Stimulated activated CD4-positive, alpha-beta T cell treated with anti-CD3 and anti-CD28 coated beads, Interleukin-2, amount 100 ng/mL, for 48 hours (primary cell): ENCODE data around the gene PLXDC2.

Source experiments
- DNase-seq, 2 donors: peaks; one replicate each; pipeline ENCODE4 v3.0.0-alpha.2; 2020

PLXDC2 gene

DNA sequence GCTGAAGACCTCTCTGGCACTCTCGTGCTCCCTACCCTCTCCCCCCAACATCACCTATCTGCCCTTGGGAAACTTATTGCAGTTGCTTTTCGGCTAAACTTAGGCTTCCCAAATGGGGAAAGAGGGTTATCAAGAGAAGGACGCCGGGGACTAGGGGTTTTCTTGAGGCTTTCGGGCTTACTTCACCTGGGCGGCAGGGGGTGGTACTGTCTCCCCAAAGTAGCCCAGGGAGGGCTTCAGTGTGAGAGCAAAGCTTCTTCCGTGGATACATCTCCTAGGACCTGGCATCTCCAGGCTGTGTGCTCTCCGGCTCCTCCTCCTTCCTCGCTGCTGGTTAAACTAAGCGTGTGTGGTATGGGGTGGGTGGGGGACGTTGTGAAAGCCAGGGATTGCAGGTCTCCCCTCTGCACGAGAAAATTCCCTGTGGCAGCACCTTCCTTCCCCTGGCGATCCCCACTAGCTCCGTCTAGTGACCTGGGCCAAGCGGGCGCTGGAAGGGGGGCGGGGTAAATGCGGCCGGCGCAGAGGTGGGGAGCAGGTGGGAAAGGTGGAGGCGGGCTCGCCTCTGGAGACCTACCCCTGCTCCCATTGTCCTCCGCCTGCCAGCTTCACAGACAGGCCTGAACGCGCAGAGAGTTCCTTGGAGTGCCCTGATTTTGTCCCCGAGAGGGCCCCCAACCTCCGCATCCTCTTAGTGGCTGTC, 1.1 kb downstream of the PLXDC2 start:
- no peak for DNase-seq

GRCh38 chr10:19818876-19819275, 2.6 kb downstream of the PLXDC2 start:
- no peak for DNase-seq

DNA sequence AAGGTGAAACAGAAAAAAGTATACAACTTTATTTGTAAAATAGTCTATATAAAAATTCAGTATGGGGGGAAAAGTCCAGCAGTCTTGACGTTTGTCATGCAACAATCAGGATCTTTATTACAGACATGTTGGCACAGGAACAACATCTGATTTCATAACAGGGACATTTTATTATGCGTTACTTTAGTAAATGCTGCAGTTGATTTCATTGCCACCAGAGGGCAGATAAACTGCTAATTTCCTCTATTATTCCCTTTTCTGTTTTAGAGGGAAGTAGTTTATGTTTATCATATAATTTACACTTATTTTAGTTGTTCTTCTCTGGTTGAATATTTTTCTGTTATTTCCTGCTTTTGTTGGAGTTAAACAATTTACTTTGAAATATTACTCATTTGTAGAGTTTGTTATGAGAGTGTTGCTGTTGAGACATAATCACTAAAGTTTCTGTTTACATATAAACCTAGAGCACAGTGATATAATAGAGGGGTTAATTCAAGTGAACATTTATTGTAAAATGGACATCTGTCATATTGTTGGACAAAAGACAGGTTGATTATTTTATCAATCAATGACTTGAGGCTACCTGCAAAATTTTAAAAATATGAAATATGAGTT, 3.3 kb downstream of the PLXDC2 start:
- no peak for DNase-seq

DNA sequence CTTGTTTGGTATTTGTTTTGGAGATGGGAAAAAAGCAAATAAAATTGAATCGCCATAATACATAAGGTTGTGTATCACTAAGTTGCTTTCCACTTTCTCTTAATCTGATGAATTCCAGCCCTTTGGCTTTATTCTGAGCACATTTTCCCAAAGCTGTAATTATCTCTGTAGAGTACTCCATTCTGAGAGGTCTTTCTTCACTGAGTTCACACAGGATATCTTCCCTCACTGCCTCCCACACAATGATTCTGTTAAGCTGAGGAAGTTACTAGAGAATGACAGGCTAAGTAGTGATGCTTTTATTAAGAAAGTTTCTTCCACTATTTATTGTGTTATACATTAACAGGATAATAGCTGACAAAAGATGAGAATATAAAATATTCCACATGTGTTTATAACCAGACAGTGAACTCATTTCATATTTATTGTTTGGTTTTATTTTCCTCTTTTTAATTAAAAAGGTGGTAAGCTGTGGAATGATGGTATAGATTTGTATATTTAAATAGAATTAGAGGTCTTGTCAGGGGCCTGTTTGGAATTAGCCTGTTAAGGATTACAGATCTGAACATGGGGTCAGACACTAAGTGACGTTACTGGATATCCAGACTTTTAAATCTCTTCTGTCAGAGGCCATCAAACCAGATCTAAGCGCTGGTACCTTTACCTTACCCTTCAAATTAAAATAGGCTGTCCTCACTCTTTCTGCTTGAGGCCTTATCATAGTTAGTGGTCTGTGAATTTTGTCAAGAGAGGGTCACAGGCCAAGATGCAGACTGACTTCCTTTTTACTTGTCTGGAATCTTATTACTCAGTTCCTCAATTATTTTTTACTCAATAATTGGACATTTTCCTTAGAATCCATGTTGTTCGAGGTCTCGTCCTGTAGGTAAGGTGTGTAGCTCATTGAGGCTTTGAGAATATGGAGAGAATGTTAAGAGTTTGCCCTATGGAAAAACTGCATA, 8.4 kb downstream of the PLXDC2 start:
- DNase-seq: no peak

DNA sequence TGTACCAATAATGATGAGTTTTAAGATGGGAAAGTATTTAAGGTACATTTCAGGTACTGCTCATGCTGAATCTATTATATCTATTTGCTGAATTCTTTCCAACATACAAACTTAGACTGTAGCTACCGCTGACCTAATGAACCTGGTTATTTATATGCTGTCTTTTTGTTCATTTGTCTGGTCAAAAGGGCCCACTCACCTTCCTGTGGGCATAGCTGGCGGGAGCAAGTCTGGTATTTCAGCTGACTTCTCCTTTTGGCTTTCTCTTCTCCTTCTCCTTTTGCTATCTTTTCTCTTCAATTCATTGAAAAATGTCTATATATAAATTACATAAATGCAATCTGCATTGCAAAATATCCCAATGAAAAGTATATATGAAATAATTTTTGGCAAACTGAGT, 9.5 kb downstream of the PLXDC2 start:
- DNase-seq: no peak

- no peak for DNase-seq
These were observed 10.5 kb downstream of the PLXDC2 start for GRCh38 chr10:19826712-19827111.

GRCh38 chr10:19828278-19829049, 12.2 kb downstream of the PLXDC2 start:
- no peak for DNase-seq

- DNase-seq: no peak
These were observed 16.5 kb downstream of the PLXDC2 start for GRCh38 chr10:19832699-19833098.

GRCh38 chr10:19833170-19833824, 17.1 kb downstream of the PLXDC2 start:
- DNase-seq: no peak

DNA sequence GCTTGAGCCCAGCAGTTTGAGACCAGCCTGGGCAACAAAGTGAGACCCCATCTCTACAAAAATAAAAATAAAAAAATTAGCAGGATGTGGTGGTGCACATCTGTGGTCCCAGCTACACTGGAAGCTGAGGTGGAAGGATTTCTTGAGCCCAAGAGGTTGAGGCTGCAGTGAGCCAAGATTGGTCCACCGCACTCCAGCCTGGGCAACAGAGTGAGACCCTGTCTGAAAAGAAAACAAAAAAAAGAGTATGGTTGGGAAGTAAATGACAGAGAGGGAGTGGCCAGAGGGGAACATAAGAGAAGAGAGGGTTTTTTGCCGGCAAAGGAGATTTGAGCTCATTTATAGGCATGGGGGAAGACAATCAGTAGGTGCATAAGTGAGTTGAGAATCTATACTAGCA, 19.7 kb downstream of the PLXDC2 start:
- DNase-seq: no peak

GRCh38 chr10:19839090-19839489, 22.9 kb downstream of the PLXDC2 start:
- no peak for DNase-seq

- DNase-seq: no peak
These were observed 23.3 kb downstream of the PLXDC2 start for GRCh38 chr10:19839552-19839951.

GRCh38 chr10:19840776-19841175, 24.5 kb downstream of the PLXDC2 start:
- DNase-seq: no peak

DNA sequence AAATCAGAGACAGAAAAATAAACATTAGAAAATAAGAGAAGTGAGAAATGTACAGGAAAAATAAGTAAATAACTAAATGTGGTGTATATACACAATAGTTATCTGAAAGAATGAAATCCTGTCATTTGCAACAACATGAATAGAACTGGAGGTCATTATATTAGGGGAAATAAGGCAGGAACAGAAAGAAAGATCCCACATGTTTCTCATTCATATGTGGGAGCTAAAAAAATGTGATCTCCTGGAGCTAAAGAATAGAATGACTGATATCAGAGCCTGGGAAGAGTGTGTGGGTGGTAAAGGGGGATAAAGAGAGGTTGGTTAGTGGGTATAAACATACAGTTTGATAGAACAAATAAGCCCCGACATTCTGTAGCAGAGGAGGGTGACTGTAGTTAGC, 27.3 kb downstream of the PLXDC2 start:
- no peak for DNase-seq

GRCh38 chr10:19845503-19846368, 29.5 kb downstream of the PLXDC2 start:
- DNase-seq: no peak

DNA sequence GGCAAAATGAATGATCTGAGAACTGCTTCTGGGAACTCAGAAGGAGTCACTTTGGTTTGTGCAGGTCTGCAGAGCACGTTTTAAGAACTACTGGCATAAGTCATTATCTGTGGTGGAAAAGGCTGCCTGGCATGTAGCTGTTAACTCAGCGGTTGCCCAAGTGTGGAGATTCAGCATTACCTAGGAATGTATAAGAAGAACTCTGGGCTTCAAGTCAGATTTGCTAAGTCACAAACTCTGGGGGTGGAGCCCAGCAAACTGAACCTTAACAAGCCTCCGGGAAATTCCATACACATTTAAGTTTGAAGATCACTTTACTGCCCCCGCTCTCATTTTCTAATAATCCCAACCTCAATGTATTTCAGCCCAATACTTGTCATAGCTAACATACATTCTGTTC, 31.1 kb downstream of the PLXDC2 start:
- no peak for DNase-seq

- DNase-seq: no peak
These were observed 32.2 kb downstream of the PLXDC2 start for GRCh38 chr10:19848226-19848985.

DNA sequence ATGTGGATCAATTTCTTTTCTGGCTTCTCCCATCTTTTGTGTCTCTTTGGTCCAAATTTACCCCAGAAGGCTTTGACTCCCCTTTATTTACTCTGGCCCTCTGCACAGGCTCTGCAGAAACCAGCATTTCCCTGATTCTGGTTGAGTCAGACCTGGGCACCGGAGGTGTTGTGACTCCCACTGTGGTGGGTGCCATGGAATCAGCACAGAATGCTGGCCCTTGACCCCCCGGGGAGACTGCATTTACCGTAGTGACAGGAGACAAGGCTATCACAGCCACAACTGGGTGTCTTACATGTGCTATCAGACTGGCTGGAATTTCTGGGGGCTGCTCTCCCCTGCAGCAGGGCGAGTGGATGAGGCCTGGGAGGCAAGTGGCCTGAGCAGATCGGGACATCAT, 37.6 kb downstream of the PLXDC2 start:
- DNase-seq: no peak

GRCh38 chr10:19857876-19858275, 41.6 kb downstream of the PLXDC2 start:
- no peak for DNase-seq

GRCh38 chr10:19860107-19860506, 43.9 kb downstream of the PLXDC2 start:
- DNase-seq: no peak
